AG04449 (cell line): Measurements from ENCODE around the gene SRM.
A peak's percentile ranks its signal among the peaks of the same experiment; 100 is the strongest.

Experiments
- CTCF ChIA-PET: fragments of 350-600 bp; formaldehyde crosslinking; extraction: SDS; loops from one replicate; lab custom pipeline; 2021; ENCODE audit warnings: antibody characterized with exemption; lab: Yijun Ruan, JAX
- POLR2A ChIA-PET: fragments of 400-600, 350-600 bp; formaldehyde crosslinking; extraction: SDS; loops from one replicate; lab custom pipeline; 2020; ENCODE audit warnings: antibody characterized with exemption, inconsistent platforms; lab: Yijun Ruan, JAX
- DNase-seq: peaks from one replicate; pipeline ENCODE4 v3.0.0-alpha.2; 2010; ENCODE audit warnings: low read depth, low spot score
- H3K4me3 ChIP-seq: 2 replicates; pipeline ENCODE4 v1.5.1; 2011; ENCODE audit warnings: low read depth, mild to moderate bottlenecking, control low read depth, low read length
- TF ChIP-seq, protein P1 (sequence below): IDR thresholded peaks from one replicate; pipeline ENCODE4 v1.5.1; 2011; ENCODE audit warnings: mild to moderate bottlenecking, moderate library complexity, low read length, control low read depth, inconsistent platforms; ENCODE audit not compliant: insufficient read depth; ENCODE audit errors: missing control alignments

Gene SRM

DNA sequence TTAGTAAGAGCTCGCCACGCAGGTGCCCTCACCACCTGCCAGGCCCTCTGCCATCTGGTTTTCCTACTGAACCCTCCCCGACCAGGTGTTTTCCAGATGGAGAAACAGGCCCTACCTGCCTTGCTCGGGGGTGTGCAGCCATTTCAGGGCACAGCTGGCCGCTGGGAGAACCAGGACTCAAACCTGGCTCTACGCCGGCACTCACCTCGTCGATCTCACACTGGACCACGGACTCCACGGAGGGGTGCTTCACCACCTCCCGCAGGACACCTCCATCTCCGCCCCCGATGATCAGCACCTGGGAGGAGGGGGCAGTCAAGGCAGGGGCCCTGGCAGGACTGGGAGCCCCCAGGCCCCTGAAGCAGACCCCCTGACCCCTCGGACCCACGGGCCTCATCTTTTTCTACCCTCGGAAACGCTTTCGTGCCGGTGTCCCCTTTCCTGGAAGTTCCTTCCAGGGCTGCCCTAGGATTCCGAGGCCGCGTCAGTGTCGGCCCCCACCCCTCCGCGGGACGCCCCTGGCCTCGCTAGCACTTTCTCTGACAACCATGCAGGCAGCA lies 1.1 kb downstream of the SRM start:
- H3K4me3 ChIP-seq: peak overlapping the region; percentile 86
- ChIA-PET POLR2A (interaction anchor here (0.9 kb wide), 1 partner anchor 9 kb away, joined by 4 read pairs; no protein-coding TSS in a partner anchor), CTCF (interaction anchor here (13.9 kb wide), 1 partner anchor 20 kb away, joined by 161 read pairs; no protein-coding TSS in a partner anchor)
- TF ChIP-seq, protein P1, sequence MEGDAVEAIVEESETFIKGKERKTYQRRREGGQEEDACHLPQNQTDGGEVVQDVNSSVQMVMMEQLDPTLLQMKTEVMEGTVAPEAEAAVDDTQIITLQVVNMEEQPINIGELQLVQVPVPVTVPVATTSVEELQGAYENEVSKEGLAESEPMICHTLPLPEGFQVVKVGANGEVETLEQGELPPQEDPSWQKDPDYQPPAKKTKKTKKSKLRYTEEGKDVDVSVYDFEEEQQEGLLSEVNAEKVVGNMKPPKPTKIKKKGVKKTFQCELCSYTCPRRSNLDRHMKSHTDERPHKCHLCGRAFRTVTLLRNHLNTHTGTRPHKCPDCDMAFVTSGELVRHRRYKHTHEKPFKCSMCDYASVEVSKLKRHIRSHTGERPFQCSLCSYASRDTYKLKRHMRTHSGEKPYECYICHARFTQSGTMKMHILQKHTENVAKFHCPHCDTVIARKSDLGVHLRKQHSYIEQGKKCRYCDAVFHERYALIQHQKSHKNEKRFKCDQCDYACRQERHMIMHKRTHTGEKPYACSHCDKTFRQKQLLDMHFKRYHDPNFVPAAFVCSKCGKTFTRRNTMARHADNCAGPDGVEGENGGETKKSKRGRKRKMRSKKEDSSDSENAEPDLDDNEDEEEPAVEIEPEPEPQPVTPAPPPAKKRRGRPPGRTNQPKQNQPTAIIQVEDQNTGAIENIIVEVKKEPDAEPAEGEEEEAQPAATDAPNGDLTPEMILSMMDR: no peak
- no peak for DNase-seq

DNA sequence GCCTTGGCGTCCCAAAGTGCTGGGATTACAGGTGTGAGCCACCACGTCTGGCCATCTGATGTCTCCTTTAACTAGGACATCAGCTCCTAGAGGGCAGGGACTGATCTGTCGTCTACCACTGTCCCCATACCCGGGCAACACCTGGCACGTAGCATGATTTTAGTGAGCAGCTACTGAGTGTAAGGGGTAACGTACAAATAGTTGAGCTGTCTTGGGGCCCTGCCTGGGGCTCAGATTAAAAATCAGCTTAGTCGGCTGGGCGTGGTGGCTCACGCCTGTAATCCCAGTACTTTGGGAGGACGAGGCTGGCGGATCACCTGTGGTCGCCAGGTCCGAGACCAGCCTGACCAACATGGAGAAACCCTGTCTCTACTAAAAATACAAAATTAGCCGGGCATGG lies 1.8 kb downstream of the SRM start:
- no peak overlapping the region; the same call in 1 of the 2 replicates for H3K4me3 ChIP-seq
- no peak for DNase-seq
- ChIA-PET CTCF (interaction anchor here (13.9 kb wide), 1 partner anchor 20 kb away, joined by 161 read pairs; no protein-coding TSS in a partner anchor), POLR2A (interaction anchor here (0.9 kb wide), 1 partner anchor 8 kb away, joined by 4 read pairs; no protein-coding TSS in a partner anchor)
- TF ChIP-seq, protein P1: no peak

DNA sequence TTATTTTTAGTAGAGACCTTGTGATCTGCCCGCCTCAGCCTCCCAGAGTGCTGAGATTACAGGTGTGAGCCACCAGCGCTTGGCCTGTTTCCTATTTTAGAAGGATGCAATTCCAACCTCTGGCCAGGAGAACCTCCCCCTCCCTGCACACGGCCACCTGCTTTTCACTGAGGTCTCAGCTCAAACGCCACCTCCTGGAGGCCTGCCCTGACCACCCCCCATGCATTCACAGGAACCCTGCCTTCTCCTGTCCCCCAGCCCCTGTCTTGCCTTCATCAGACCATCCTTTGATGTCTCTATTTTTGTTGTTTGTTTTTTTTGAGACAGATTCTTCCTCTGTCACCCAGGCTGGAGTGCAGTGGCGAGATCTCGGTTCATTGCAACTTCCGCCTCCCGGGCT lies 2.3 kb downstream of the SRM start:
- ChIA-PET CTCF (interaction anchor here (13.9 kb wide), 1 partner anchor 19 kb away, joined by 161 read pairs; no protein-coding TSS in a partner anchor), POLR2A (no interaction called here)
- no peak overlapping the region; the same call in 1 of the 2 replicates for H3K4me3 ChIP-seq
- no peak for DNase-seq
- TF ChIP-seq, protein P1: no peak

DNA sequence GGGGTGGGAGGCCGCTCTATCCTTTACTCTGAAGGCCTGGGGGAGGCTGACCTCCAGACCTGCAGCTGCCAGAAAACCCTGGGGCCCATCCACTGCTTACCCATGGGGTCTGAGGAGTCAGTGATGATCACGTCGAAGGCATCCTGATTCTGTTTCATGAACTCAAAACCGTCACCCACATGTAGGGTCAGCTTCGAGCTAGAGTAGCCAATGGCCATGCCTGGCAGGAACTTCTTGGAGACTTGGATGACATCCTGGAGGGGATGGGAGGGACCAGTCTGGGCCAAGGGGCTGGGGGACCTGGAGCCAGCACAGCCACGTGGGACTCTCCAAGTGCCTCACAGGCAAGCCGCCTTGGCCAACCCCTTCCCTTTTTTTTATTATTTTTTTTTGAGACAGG lies 3.3 kb downstream of the SRM start:
- POLR2A ChIA-PET: no interaction called here
- DNase-seq: no peak
- TF ChIP-seq, protein P1: no peak
- no peak overlapping the region for H3K4me3 ChIP-seq
- CTCF ChIA-PET: interaction anchor here (13.9 kb wide), 1 partner anchor 18 kb away, joined by 161 read pairs; no protein-coding TSS in a partner anchor

DNA sequence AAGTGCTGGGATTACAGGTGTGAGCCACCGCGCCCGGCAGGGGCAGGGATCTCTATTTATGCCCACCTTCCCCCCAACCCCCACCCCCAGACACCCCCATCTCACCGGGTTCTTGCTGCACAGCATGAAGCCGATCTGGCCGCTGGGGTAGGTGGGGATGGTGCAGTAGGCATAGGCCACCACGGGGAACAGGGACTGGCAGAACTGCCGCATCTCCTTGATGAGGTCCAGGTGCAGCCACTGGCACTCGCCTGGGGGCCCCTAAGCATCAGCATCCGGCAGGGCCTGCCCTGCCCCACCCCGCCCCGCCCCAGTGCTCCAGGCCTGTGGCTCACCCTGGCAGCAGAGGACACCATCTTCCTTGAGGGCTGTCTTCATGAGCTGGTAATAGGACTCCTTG lies 4.1 kb downstream of the SRM start:
- DNase-seq: no peak
- TF ChIP-seq, protein P1: no peak

DNA sequence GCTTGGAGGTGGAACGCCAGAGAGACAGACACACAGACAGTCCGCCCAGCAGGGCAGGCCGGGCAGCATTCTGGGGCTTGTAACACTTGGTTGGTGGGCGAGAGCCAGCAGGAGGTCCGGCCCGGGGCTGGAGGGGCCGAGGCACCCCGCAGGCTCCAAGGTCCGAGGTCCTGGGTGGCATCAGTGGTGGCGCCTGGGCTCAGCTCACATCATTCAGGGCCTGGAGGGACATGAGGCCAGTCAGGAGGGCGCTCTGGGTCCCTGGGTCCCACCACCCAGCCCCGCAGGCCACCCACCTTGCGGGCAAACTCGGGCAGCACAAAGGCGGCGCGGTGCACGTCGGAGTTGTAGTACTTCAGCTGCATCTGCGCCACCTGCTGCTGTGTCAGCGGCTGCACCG lies 5.2 kb downstream of the SRM start:
- ChIA-PET CTCF (interaction anchor here (13.9 kb wide), 1 partner anchor 16 kb away, joined by 161 read pairs; no protein-coding TSS in a partner anchor), POLR2A (no interaction called here)
- no peak overlapping the region for H3K4me3 ChIP-seq
- no peak for DNase-seq
- TF ChIP-seq, protein P1: no peak

More for the DNA sequence above, 4.1 kb downstream of the SRM start:
- H3K4me3 ChIP-seq: no peak overlapping the region
- CTCF ChIA-PET: interaction anchor here (13.9 kb wide), 1 partner anchor 17 kb away, joined by 161 read pairs; no protein-coding TSS in a partner anchor
- POLR2A ChIA-PET: no interaction called here
